ENCODE data around the gene FNDC3B. TPM values are rescaled to one million over a fixed set of nuclear protein-coding genes. Genes with fewer than 3 reads are reported as not detected.

Gene FNDC3B
- total and polyA plus RNA-seq, 2 of the 8 experiments (the other 6 are each of a cell fraction or from before 2014, with no cell fraction given) = 14.1 to 44.4 TPM

DNA sequence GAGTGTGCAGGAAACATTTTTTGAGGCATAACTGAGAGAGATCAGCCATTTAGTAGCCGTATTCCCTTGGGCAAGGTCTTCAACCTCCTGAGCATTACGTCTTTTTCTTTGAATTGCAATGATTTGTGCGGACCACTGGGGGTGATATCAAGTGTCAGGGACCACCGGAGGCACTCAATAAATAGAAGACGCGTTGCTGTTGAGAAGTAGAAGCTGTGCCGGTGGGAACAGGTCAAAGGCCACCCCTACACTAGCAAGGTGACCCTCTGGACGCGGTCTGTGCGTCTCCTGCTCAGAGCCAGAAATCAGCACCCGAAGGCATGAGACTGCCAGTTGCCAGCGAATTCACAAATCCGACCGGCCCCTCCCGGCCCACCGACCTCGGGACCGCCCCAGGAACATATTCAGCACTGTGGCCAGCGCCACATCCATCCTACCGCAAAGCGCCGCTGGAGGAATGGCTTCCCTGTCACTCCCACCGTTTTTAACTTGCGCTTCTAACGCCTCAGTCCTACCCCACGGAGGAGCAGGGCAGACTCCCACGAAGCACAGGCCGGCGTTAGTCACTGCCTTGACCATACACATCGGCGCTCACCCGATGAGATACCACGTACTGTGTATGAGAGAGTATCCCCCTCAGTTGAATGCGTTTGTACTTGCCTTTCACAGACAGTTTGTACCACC, 410.2 kb downstream of the FNDC3B start (continued):
- TF ChIP-seq TBP (IDR thresholded peaks at IDR 0.05; ENCODE audit: low read depth, low read length) (no peak), CHD1 (IDR thresholded peaks at IDR 0.05; ENCODE audit: low read depth, low read length) (no peak), SP1 (IDR thresholded peaks at IDR 0.05; ENCODE audit: low read depth, low read length) (no peak), BCL11A (IDR thresholded peaks at IDR 0.05; ENCODE audit: low read depth in 2 of 2, low read length in 2 of 2) (no peak), JUND (IDR thresholded peaks at IDR 0.05; ENCODE audit: low read length) (no peak), HDAC2 (IDR thresholded peaks at IDR 0.05; ENCODE audit: borderline replicate concordance in 1 of 2, low read depth in 2 of 2, low read length in 2 of 2) (0 out of 4 replicates have a peak, but pooled peaks of 1 of the 2 experiments have one; percentile 50), SIX5 (IDR thresholded peaks at IDR 0.05; ENCODE audit: low read depth, low read length) (no peak), CEBPB (IDR thresholded peaks at IDR 0.05; ENCODE audit: low read depth, low read length) (no peak), EZH2 (IDR thresholded peaks at IDR 0.05; ENCODE audit: low read depth, low read length, severe bottlenecking) (no peak), TAF7 (optimal IDR thresholded peaks at IDR 0.05; ENCODE audit: borderline replicate concordance, low read depth, low read length) (no peak), BACH1 (IDR thresholded peaks at IDR 0.05; ENCODE audit: low read length) (no peak), KDM1A (IDR thresholded peaks at IDR 0.05; ENCODE audit: borderline replicate concordance, low read length) (no peak), MAFK (IDR thresholded peaks at IDR 0.05; ENCODE audit: low read depth, low read length) (no peak), EGR1 (IDR thresholded peaks at IDR 0.05; ENCODE audit: borderline replicate concordance, low read depth, low read length) (no peak), SIN3A (conservative IDR thresholded peaks at IDR 0.05 in 1 of 2, IDR thresholded peaks at IDR 0.05 in 1 of 2; ENCODE audit: low read depth in 1 of 2, low read length in 2 of 2) (peak; percentile 90 to 97; a peak in 3 of 4 replicates), RBBP5 (IDR thresholded peaks at IDR 0.05; ENCODE audit: borderline replicate concordance, low read depth, low read length) (0 out of 2 replicates have a peak, but pooled peaks have one; percentile 20), GTF2F1 (IDR thresholded peaks at IDR 0.05; ENCODE audit: borderline replicate concordance, low read depth, low read length) (no peak), KDM5A (IDR thresholded peaks at IDR 0.05; ENCODE audit: low read length) (no peak), SRF (IDR thresholded peaks at IDR 0.05; ENCODE audit: low read depth, low read length) (no peak), CHD2 (IDR thresholded peaks at IDR 0.05; ENCODE audit: low read length) (no peak), CBX5 (IDR thresholded peaks at IDR 0.05; ENCODE audit: low read depth, low read length) (no peak)
- TF ChIP-seq, protein P1, sequence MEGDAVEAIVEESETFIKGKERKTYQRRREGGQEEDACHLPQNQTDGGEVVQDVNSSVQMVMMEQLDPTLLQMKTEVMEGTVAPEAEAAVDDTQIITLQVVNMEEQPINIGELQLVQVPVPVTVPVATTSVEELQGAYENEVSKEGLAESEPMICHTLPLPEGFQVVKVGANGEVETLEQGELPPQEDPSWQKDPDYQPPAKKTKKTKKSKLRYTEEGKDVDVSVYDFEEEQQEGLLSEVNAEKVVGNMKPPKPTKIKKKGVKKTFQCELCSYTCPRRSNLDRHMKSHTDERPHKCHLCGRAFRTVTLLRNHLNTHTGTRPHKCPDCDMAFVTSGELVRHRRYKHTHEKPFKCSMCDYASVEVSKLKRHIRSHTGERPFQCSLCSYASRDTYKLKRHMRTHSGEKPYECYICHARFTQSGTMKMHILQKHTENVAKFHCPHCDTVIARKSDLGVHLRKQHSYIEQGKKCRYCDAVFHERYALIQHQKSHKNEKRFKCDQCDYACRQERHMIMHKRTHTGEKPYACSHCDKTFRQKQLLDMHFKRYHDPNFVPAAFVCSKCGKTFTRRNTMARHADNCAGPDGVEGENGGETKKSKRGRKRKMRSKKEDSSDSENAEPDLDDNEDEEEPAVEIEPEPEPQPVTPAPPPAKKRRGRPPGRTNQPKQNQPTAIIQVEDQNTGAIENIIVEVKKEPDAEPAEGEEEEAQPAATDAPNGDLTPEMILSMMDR (IDR thresholded peaks at IDR 0.05; ENCODE audit: control extremely low read depth in 1 of 3, insufficient read depth in 1 of 3, low read depth in 1 of 3, low read length in 3 of 3) = peak; percentile 7 to 20 (median 10); a peak in 3 of 4 replicates
